GM21360 (cell line): ENCODE data around the gene SMS.

Experiments
- ATAC-seq: cut with Tn5 transposase; IDR thresholded peaks from one replicate; pipeline ENCODE4 v1.9.1; 2021; ENCODE audit warnings: mild to moderate bottlenecking, moderate library complexity; ENCODE audit not compliant: unreplicated experiment

Gene SMS

DNA sequence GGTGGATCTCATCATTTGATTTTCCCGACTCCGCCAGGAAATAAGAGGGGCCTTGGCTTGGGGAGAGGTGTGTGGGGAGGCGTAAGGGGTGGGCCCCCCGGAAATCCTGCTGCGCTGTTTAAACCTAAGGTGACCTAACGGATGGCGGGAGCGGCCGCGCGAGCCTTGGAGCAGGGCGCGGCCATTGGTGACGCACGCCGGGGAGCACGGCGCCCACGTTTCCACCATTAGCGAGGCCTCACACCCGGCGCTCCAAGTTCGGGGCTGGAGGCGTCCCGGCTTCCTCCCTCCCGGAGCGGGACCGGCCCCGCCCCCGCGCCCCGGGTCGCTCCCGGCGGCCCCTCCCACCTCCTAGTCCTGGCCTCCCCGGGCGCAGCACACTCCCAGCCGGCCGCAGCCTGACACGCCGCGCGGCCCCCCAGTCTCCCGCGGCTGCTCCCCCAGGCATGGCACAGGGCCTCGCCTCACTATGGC is at the start of gene SMS:
Gene SMS (plus strand): TSS at position 354 of the 474 bp plus-strand sequence. CDS start 116 bp downstream, at position 470.
- peak; percentile 75 for ATAC-seq

DNA sequence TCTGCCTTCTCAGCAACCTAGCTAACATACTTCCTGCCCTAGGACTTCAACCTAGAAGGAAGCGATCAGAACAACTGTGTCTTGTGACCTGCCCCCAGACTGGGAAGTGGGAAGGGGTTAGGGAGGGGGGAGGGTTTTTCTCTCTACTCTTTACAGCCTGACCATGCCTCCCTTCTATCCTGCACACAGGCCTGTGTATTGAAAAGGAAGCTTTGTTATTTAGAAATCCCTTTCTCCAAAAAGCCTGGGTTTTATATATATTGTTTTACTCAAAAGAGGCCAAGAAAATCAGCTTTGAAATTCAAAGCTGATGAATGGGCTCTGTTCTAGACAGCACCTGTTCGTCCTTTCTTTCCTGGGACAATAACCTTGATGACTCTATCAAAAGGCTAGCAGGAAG is 35.2 kb upstream of the SMS start:
- no peak for ATAC-seq

DNA sequence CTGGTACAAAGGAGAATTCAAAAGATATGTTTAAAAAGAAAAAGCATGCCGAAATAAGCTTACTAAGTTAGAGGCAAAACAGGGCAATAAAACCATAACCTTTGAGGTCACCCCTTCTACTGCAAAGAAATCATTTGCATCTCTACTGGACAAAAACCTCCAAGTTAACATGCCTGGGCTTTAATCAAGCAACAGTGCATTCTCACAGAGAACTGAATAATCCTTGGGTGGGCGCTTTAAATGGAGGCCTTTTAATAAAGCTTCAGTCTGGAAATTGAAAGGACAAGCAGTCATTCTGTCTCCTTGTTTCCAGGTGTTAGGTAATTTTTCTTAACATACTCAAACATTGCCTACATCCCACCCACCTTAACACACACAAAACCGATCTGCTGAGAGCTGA is 34.6 kb upstream of the SMS start:
- no peak for ATAC-seq

DNA sequence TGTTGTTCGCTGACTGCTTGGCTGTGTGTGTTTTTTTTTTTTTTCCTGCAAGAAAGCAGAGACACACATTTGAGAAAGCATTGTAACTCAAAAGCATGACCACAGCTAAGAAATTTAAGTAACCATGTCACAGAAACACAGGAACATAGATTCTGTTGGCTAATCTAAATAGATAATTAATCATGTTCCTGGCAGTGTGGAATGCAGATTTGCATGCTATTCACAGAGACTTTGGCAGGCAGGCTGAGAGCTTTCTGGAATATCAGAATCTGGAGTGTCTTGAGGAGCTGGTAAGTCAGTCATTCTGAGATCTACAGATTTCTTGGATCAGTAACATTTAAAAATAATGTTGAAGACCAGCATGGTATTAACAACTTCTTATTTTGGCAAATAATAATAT is 33.2 kb upstream of the SMS start:
- no peak for ATAC-seq

DNA sequence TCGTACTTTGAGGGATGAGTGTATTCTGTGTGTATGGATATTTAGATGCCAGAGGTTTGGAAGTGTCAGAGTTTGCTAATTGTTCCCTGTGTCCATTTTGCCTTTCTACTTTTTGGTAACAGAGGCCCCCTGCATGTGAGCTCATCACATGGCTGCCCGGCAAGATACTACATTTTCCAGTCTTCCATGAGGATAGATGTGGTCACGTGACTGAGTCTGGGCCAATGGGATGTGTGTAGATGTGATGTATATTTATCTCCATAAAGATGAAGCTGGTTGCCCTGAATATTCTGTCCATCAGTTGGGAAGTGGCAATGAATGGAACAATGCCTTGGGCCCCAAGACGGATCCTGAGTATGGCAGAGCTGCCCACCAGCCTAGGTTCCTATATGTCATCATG is 29.0 kb upstream of the SMS start:
- no peak for ATAC-seq

DNA sequence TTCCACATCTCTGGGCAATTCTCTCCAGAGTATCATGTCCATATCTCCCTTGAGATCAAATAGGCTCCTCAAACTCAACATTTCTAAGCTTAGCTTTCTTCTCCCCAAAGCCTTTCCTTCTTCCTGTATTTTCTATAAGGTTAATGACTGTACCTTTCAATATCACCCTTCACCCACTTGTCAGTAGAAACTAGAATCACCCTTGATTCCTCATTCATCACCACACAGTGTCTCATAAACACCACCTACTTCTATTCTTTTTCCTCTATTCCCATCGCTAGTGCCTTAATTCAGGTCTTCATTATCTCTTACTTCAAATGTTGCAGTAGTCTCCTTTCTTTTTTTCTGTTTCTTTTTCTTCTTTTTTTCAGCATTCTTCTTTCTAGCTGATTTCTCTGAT is 28.3 kb upstream of the SMS start:
- no peak for ATAC-seq

DNA sequence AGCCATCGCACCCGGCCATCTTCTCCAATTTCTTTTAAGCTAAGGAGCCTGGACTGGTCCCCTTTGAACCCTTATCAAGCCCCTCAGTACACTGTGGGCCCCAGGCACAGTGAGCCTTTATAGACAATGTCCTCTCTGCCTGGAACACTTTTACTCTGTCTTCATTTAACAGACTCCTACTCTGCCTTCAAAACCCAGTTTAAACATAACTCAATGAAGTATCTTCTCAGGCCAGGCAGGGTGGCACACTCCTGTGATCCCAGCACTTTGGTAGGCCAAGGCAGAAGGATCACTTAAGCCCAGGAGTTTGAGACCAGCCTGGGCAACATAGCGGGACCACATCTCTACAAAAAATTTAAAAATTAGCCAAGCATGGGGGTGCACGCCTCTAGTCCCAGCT is 27.5 kb upstream of the SMS start:
- ATAC-seq, result no peak

DNA sequence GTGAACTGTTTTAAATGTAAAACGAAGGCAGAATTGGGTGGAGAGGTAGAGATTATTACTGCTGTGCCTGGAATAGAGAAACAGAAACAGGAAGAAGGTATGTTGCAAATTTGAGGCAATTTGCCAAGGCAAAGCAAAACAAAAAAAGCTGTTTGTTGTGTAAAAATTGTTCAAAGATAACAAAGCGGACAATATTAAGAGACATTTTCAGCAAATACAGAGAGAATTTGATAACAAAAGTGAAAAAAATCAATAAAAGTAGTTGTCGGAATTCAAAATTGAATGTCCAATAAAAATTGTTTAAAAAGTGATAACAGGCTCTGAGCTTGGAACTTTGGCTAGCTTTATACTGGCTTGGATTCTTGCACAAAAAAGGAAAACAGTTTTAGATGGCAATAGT is 14.4 kb upstream of the SMS start:
- no peak for ATAC-seq

DNA sequence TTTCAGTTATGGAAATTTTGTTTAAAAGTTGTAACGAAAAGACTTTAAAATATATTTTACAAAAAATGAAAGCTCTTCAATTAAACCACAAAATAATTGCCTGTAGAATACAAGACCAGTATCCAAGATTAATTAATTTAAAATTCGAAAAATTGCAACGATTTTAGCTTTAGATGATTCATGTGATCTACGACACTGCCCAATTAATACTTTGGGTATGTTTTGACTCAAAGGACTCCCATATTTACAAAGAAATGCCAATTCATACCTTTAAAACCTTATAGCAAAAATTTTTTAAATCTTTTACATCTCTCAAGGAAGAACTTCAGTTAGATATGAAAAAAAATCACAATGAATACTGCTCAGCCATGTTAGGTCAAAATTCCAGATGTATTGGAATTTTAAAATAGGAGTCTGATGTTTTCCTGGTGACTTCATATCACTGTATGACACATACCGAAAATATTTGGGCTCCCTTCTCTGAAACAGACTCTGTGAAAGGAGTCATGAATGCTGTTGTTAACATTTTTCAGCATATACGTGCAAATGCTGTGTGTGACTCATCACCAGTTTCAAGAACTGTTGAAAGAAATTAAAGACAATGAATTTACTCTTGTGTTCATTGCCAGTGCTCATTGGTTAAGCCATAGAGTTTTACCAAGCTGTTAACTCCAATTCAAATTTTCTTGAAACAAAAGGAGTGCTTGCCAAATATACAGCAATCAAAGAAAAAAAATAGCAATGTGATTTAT is 13.8 kb upstream of the SMS start:
- peak; percentile 77 for ATAC-seq

DNA sequence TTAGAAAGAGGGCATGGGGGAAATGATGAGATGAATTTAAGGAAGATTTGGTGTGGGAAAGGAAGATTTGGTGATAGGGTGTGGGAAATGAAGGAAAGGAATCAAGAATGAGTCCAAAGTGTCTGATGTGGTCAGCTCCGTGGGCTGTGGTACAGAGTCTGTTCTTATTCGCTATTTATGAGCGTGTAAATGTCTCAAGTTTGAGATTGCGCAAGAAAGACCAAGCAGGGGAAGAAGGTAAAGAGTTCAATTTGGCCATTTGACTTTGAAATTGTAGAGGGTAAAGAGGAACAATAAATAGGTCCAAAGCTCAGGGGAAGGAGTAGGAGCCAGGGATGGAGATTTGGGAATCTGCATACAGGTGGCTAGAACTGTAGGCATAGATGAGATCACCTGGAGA is 11.3 kb upstream of the SMS start:
- ATAC-seq, result no peak

DNA sequence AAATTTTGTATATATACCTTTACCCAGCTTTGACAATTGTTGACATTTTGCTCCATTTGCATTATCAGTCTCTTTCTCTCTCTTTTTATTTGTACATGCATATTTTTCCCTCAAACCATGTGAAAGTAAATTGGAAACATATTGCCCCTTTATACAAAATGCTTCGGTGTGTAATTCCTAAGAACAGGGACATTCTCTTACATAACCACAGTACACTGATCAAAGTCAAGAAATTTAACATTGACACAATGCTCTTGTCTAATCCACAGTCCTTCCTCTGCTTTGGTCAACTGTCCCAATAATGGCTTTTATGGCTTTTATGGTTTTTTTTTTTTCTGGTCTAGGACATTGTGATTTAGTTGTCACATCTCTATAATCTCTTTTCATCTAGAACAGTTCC is 9.5 kb upstream of the SMS start:
- ATAC-seq, result no peak

DNA sequence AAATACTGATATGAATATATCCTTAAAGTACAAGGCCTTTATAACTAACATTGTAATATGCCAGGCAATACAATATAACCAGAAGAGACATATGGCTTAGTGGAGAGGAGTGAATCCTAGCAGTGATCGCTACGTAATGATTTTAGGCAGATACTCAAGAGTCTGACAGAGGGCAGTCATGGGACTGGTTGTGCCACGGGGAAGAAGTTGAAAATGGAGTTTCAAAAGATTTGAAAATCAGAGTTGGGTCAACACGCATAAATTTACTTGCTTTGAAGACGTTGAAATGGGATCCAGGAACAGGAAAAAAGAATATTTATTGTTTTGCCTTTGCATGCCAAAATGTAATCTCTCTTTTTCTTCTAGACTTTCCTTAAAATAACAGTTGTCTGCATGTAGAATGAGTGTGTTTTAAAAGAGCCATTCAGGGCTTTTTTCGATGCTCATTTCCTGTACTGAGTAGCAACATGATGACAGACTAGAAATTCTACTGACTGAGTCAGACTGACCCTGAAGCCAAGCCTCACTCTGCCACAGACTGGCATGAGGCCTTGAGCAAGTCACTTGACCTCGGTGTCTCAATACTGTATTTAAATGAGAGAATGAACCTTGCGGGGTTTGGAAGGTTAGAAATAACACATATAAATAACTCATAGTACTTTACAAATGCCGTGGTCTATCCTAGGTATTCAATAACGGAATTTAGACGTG is 8.1 kb upstream of the SMS start:
- no peak for ATAC-seq

DNA sequence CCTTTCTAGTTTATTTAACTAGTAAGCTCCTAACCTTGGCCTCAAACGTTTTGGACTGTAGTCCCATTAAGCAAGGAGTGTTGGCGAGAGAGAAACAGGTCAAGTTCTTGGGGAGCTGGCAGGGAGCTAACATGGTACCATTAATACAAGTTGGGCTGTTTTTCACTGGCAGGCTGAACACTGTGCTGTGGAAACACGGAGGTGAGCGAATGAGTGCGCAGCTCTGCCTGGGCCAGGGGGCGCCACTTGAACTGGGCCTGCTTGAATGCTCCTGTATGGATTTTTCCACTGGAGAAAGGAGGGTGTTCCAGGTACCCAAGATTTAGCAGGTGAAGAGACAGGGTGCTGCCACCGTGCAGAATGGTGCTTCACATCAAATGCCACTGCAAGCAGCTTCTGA is 7.4 kb upstream of the SMS start:
- ATAC-seq, result no peak

DNA sequence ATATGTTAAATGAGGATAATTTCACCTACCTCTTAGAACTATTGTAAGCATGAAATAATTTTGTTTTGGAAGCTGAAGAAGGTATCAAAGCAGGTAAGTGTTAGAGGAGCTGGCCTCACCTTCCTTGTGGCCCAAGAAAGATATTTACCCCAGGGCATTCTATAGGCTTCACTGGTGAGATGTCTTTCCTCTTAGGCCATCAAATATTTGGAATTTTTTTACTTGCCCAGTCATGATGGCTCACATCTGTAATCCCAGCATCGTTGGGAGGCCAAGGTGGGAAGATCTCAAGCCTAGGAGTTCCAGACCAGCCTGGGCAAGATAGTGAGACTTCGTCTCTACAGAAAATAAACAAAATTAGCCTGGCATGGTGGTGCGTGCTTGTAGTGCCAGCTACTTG is 6.1 kb upstream of the SMS start:
- ATAC-seq, result no peak

DNA sequence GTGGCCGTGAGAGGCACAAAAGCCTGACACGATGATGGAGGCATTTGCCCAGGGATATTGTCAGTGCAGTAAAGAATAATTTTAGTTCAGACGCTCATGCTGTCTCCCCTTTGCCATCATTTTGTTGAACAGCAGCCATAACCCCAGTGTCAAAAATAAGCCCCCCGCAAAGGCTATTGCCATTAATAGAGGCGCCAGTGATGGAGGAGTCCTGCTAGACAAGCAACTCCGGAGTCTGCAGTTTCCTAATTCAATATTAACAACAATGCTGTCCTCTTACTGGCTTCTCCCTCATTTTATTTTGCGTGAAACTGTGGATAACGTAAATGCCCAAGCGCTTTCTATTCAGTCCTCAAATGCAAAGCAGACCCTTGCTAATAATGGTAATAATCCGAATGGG is 603 bp upstream of the SMS start:
- ATAC-seq, result no peak

DNA sequence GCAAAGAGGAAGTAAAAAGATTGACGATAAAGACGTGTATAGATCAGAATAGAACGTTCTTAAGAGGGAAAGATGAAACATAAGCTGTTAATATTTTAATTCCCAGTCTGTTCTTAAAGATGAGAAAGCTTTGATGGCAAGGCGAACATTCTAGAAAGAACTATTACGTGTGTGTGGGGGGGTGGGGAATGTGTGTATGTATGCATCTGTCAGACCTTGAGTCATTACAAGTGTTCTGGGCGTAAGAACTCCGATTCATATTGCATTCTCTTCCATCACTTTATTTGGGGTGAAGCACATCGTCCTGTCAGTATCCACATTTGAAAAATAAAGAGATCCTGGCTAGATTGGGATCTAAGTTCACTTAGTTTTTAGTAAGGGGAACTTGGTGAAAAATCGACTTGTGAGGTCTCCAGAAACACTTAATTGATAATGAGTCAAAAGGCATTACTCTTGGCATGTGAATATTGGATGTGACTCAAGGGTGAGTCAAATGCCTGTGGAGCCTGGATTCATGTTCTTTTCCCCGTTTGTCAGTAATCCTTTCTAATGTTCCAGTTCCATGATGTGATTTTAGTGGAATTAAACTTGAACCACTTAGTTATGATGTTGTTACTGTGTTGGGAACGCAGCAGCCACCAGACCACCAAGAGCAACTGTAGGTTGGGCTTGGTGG is 3.1 kb downstream of the SMS start:
- no peak for ATAC-seq

DNA sequence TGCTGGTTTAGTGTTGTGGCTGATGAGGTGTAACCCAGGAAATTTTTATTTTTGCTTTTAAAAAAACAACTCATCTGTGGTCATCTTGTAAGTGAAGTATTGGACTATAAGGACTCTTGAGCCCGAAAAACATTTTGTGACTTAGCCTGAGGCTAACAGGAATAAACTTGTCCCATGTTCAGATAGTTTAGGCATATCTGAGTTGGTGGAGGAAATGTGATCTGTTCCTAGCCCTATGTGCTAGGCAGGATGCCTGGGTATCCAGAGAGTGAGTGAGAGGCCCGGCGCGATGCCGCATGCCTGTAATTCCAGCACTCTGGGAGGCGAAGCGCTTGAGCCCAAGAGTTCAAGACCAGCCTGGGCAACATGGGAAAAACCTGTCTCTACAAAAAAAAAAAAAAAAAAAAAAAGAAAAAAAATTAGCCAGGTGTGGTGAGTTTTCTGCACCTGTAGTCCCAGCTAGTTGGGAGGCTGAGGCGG is 3.7 kb downstream of the SMS start:
- no peak for ATAC-seq

DNA sequence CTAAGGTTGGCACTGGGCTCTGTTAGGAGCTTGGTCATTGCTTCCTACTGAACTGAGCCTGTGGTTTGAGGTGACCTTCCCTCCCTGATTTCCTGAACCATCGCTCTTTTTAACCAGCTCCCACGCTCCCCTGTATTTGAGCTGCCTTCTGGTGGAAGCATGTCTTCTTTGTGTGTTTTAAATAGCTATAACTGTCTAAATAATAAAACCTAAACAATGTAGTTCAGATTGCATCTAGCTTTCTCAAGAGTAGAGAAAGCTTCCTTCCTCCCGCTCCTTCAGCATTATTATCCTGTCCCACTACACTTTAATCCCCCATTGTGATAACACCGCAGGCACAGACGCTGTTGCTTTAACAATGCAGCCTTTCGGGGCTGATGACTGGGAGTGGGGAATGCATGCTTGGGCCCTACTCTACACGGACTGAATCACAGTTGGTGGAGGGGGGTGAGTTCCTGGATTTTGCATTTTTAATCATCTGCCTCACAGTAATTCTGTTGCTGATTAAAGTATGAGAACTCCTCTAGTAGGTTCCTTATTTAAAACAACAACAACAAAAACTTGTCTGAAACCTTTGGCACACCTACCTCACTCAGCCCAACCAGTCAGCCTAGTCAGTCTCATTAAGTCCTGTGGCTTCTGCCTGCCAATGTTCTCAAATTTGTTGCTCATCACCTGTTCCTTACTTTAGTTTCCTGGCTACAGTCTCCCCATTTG is 6.6 kb downstream of the SMS start:
- ATAC-seq, result no peak

DNA sequence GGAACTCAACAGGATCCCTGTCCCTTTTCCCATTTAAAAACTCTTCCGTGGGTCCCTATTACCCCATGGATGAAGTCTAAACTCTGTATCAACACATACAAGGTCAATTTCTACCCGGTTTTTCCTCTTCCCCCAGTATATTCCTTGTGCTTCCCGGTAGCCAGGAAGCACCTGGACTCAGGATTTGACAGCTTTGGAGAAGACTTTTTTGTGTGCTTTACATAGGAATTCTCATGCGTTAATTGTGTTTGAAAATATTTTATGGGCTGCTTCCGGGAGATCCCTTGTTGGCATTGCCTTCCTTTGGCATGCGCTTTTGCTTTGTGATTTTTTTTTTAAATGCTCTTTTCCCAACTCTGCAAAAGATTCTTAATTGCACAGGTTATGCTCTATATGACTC is 7.2 kb downstream of the SMS start:
- no peak for ATAC-seq

DNA sequence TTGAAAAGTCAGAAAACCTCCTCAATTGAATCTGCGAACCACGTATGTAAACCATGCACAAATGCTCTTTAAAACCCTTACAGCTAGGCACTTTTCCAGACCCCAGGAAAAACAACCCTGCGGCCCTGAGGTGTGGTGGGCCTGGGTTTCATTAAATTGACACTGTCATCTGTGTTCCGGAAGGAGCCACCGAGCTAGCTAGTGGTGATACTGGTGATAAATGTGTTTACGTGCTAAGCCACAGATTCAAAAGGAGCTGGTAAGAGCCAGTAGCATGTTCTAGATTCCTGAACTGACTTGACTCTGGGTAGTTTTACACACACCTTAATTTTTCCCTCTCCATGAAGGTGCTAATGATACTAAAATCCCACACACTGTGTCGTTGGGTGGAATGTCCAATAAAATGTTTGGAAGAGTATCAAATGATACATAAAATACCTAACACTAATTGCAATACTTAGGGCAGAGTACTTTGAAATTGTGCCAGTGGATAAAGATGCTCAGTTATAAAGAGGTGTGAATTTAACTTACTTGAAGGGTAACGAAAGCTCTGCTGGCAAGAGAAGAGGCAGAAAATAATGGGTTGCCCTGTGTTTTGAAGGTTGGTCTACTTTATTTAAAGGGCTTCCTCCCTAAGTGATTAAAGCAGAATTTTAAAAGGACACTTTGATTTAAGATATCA is 8.5 kb downstream of the SMS start:
- no peak for ATAC-seq

DNA sequence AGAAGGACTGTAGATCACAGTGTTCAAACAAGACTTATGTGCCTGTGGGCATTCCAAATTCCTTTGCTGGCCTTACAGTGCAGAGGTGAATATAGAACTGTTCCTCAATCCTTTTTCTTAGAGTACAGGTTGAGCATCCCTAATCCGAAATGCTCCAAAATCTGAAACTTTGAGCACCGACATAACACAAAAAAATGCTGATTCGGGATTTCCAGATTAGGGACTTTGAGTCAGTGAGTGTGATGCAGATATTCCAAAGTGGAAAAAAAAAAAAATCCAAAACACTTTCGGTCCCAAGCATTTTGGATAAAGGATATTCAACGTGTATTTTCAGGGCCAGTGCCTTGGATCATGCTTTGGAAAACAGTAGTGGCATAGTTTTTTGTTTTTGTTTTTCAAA is 9.2 kb downstream of the SMS start:
- no peak for ATAC-seq
